WI38 (cell line): ENCODE results near the gene CRYGS.

Experiments used
- H3K4me3 ChIP-seq: 2 replicates; pipeline ENCODE4 v1.5.1; 2011; ENCODE audit warnings: low read depth, mild to moderate bottlenecking, control low read depth, low read length
- TF ChIP-seq, protein P1 (sequence below): IDR thresholded peaks from 2 replicates; pipeline ENCODE4 v1.5.1; 2012; ENCODE audit warnings: low read depth, mild to moderate bottlenecking, control low read depth, low read length

CRYGS gene

DNA sequence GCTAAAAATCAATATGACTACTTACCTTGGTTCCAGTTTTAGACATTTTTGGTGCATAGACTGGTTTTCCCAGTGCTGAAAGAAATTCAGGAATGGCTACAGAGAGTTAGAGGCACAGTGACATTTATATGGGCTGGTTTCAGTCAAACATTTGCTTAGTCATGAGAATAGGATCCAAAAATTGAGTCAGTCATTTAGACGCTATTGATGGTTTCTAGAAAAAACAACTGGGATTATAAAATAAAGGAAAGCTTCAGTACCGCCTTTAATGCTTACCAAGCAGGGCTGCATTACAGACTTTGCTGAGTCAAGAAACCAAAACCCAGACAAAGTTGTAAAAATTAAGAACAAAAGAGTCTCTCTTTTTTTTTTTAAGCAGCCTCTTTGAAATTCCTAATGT is at the start of gene CRYGS:
TSS of gene CRYGS (minus strand) at position 100 of the 400 bp plus-strand sequence. CDS start at position 46, 54 bp downstream.
- TF ChIP-seq, protein P1, sequence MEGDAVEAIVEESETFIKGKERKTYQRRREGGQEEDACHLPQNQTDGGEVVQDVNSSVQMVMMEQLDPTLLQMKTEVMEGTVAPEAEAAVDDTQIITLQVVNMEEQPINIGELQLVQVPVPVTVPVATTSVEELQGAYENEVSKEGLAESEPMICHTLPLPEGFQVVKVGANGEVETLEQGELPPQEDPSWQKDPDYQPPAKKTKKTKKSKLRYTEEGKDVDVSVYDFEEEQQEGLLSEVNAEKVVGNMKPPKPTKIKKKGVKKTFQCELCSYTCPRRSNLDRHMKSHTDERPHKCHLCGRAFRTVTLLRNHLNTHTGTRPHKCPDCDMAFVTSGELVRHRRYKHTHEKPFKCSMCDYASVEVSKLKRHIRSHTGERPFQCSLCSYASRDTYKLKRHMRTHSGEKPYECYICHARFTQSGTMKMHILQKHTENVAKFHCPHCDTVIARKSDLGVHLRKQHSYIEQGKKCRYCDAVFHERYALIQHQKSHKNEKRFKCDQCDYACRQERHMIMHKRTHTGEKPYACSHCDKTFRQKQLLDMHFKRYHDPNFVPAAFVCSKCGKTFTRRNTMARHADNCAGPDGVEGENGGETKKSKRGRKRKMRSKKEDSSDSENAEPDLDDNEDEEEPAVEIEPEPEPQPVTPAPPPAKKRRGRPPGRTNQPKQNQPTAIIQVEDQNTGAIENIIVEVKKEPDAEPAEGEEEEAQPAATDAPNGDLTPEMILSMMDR: no peak
- no peak within 1 kb of the TSS for H3K4me3 ChIP-seq

DNA sequence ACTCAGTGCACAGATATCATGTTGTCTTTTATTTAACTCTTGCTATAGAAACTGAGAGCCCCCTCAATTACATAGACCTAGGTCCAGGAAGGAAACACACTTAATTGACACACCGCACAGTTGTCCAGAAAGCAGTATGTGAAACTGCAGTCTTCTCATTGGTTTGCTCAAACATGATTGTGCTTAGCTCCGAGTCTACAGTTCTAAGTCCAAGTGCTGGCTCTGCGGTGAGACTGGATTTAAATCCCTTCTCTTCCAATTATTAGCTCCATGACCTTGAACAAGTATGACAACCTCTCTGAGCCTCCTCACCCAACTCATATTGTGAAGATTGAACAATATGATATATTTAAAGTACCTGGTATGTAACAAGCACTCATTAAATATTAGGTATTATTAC is 49.7 kb upstream of the CRYGS start:
- TF ChIP-seq, protein P1: no peak
- H3K4me3 ChIP-seq: no peak overlapping the region

DNA sequence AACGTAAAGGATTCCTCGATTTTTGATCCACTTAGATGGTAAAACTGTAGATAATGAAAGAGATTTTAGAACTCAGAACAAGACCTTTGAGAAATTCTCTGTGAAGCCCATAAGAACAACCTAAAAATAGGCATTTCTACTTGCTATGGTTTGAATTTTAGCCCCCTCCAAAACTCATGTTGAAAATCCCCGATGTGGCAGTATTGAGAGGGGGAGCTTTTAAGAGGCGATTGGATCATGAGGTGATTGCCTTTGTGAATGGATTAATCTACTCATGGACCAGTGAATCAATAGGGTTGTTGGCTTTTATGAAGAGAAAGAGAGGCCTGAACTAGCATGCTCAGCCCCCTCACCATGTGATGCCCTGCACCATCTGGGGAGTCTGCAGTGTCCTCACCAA is 48.5 kb upstream of the CRYGS start:
- TF ChIP-seq, protein P1: no peak
- H3K4me3 ChIP-seq: no peak overlapping the region

DNA sequence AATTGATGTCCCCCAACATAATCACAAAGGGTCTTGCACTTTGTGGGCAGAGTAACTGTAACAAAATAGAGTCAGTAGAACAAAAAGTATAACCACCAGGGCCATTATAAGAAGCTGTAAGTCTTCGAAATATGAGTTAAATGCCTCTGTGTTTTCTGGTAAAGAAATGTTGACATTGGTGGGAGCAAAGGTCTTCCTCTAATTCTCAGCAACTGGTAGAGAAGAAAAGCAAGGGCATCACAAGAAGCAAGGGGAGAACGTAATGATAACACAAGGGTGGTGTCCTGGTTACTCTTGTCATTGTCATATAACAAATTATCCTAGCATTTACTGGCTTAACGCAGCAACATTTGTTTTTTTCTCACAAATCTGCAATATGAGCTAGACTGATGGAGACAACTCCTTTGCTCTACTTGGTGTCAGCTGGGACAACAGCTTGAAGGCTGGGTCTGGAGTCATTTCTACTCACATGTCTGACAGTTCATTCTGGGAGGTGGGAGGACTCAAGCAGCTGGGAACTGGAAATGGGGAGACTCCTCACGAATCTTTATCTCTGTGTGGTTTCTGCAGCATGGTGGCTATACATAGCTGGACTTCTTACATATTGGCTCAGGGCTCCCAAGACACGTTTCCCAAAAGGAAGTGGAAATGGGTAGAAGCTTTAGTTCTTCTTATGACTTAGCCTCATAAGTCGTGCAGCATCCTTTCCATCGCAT is 46.6 kb upstream of the CRYGS start:
- TF ChIP-seq, protein P1: no peak
- no peak overlapping the region for H3K4me3 ChIP-seq

DNA sequence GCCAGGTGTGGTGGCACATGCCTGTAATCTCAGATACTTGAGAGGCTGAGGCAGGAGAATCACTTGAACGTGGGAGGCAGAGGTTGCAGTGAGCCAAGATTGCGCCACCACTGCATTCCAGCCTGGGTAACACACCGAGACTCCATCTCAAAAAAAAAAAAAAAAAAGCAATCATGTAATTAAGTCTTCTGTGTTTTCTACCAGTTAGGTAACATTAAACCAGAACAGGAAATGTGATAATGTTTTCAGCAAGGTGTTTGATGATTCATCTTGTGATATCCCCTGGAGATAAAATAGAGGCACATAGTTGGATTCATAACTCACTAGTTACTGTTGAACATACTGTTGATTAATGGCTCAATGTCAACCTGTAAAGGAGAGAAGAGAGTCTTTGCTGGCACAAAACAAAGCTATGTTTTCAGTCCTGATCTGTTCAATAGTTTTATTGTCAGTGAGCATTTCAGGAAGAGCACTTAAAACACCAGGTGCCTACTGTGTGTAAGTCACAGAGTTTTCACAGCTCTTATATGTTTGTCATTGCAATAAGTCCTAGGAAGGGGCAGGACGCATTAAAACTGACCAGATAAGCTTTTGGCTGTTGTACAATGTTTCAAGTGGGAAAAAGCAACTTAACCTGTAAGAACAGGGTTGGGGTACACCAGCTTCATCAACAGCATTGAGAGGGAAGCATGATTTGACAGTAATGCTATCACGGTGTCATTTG is 45.8 kb upstream of the CRYGS start:
- TF ChIP-seq, protein P1: no peak
- no peak overlapping the region for H3K4me3 ChIP-seq

DNA sequence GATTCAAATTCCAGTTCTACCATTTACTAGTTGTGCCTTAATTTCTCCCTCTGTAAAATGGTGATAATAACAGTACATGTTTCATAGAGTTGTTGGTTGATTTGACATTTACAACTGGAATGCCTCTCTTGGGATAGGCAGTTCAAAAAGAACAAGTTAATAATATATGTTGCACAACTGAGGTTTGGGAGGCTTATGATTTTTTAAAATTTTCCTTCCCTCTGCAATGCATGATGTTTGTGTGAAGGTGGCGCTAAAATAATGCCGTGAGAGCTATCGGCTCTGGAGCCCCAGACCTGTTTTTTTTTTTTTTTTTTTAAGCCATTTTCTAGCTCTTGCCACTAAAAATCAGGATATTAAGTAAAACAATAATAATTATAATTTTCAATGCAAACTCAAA is 44.9 kb upstream of the CRYGS start:
- TF ChIP-seq, protein P1: no peak
- H3K4me3 ChIP-seq: no peak overlapping the region

DNA sequence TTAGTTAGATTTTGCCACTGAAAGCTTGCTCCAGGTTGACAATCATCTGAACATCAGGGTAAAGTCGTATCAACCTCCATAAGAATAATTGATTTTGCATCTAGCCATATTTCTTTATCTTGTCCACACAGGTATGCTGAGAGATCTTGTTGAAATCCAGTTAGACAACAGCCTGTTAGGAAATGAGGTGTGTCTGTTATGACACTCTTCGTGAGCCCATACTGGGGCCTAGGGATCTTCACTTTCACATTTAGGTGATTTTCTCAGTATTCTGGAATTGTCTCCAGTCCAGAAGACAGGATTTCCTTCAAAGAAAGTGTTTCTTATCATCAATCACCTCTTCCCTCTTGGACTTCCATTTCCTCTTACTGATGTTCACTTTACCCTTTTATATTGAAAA is 44.5 kb upstream of the CRYGS start:
- H3K4me3 ChIP-seq: no peak overlapping the region
- TF ChIP-seq, protein P1: no peak
